GM23338 (cell line): Measurements from ENCODE around the gene C17orf107.

ENCODE experiments used
- CREB1 ChIP-seq: fragments of 250-450 bp; sonication (Bioruptor Pico); IDR thresholded peaks from 2 replicates; pipeline ENCODE4 v1.5.0; 2020; ENCODE audit warnings: low read depth, mild to moderate bottlenecking, moderate library complexity
- EZH2 ChIP-seq: fragments of 200-600 bp; sonication (generic); IDR thresholded peaks from one replicate; pipeline ENCODE4 v1.8.0; 2017; ENCODE audit warnings: antibody characterized with exemption, mild to moderate bottlenecking, low read depth; ENCODE audit not compliant: unreplicated experiment
- EZH2phosphoT487 ChIP-seq: fragments of 200-600 bp; sonication (generic); IDR thresholded peaks from one replicate; pipeline ENCODE4 v1.8.1; 2018; ENCODE audit warnings: antibody characterized with exemption; ENCODE audit not compliant: unreplicated experiment
- JUNB ChIP-seq: IDR thresholded peaks from one replicate; pipeline ENCODE4 v1.6.1; 2016; ENCODE audit warnings: antibody characterized with exemption; ENCODE audit not compliant: unreplicated experiment
- NANOG ChIP-seq: IDR thresholded peaks from 2 replicates; pipeline ENCODE4 v1.6.1; 2016; ENCODE audit warnings: antibody characterized with exemption, borderline replicate concordance
- POLR2AphosphoS5 ChIP-seq: IDR thresholded peaks from 2 replicates; pipeline ENCODE4 v1.6.1; 2016; ENCODE audit warnings: antibody characterized with exemption, low read depth
- ZNF114 ChIP-seq: fragments of 250-450 bp; sonication (Bioruptor Pico); IDR thresholded peaks from 2 replicates; pipeline ENCODE4 v1.5.0; 2020; ENCODE audit warnings: mild to moderate bottlenecking, moderate library complexity
- TF ChIP-seq, protein P1 (sequence below), 2 experiments: fragments of 200-600 bp in 1 of 2; sonication (generic) in 1 of 2; conservative IDR thresholded peaks; 2 replicates each; pipeline versions ENCODE4 v1.5.1 to v1.6.1; 2016 to 2017; ENCODE audit warnings: antibody characterized with exemption in 2 of 2, low read depth in 2 of 2, mild to moderate bottlenecking in 2 of 2, moderate library complexity in 1 of 2
- TF ChIP-seq, protein P2 (sequence below): IDR thresholded peaks from 2 replicates; pipeline ENCODE4 v1.6.1; 2016; ENCODE audit warnings: antibody characterized with exemption
- TF ChIP-seq, protein P3 (sequence below): fragments of 250-450 bp; sonication (Bioruptor Pico); IDR thresholded peaks from 2 replicates; pipeline ENCODE4 v1.5.0; 2020; ENCODE audit warnings: mild to moderate bottlenecking, moderate library complexity
- TF ChIP-seq, protein P4 (sequence below): IDR thresholded peaks from one replicate; pipeline ENCODE4 v1.6.1; 2018; ENCODE audit warnings: antibody characterized with exemption; ENCODE audit not compliant: unreplicated experiment

DNA sequence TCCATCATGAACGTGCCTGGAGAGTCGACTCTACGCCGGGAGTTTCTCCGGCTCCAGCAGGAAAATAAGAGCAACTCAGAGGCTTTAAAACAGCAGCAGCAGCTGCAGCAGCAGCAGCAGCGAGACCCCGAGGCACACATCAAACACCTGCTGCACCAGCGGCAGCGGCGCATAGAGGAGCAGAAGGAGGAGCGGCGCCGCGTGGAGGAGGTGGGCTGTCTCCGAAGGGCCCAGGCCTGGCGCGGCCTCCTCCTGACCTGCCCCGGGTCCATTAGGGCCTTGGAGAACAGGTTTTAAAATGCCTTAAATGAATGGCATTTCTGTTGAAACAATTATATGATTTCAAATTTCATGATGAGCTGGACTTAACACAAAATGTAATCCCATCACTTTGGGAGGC lies 11.8 kb upstream of the C17orf107 start:
- TF ChIP-seq, protein P1, sequence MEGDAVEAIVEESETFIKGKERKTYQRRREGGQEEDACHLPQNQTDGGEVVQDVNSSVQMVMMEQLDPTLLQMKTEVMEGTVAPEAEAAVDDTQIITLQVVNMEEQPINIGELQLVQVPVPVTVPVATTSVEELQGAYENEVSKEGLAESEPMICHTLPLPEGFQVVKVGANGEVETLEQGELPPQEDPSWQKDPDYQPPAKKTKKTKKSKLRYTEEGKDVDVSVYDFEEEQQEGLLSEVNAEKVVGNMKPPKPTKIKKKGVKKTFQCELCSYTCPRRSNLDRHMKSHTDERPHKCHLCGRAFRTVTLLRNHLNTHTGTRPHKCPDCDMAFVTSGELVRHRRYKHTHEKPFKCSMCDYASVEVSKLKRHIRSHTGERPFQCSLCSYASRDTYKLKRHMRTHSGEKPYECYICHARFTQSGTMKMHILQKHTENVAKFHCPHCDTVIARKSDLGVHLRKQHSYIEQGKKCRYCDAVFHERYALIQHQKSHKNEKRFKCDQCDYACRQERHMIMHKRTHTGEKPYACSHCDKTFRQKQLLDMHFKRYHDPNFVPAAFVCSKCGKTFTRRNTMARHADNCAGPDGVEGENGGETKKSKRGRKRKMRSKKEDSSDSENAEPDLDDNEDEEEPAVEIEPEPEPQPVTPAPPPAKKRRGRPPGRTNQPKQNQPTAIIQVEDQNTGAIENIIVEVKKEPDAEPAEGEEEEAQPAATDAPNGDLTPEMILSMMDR (conservative IDR thresholded peaks at IDR 0.05; ENCODE audit: low read depth in 2 of 2) = no peak
- TF ChIP-seq POLR2AphosphoS5 (no peak), EZH2phosphoT487 (no peak), JUNB (no peak), NANOG (no peak), EZH2 (no peak), CREB1 (CRISPR knock-in tag) (no peak), ZNF114 (CRISPR knock-in tag) (no peak)
- TF ChIP-seq, protein P2, sequence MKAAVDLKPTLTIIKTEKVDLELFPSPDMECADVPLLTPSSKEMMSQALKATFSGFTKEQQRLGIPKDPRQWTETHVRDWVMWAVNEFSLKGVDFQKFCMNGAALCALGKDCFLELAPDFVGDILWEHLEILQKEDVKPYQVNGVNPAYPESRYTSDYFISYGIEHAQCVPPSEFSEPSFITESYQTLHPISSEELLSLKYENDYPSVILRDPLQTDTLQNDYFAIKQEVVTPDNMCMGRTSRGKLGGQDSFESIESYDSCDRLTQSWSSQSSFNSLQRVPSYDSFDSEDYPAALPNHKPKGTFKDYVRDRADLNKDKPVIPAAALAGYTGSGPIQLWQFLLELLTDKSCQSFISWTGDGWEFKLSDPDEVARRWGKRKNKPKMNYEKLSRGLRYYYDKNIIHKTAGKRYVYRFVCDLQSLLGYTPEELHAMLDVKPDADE = no peak
- TF ChIP-seq, protein P3, sequence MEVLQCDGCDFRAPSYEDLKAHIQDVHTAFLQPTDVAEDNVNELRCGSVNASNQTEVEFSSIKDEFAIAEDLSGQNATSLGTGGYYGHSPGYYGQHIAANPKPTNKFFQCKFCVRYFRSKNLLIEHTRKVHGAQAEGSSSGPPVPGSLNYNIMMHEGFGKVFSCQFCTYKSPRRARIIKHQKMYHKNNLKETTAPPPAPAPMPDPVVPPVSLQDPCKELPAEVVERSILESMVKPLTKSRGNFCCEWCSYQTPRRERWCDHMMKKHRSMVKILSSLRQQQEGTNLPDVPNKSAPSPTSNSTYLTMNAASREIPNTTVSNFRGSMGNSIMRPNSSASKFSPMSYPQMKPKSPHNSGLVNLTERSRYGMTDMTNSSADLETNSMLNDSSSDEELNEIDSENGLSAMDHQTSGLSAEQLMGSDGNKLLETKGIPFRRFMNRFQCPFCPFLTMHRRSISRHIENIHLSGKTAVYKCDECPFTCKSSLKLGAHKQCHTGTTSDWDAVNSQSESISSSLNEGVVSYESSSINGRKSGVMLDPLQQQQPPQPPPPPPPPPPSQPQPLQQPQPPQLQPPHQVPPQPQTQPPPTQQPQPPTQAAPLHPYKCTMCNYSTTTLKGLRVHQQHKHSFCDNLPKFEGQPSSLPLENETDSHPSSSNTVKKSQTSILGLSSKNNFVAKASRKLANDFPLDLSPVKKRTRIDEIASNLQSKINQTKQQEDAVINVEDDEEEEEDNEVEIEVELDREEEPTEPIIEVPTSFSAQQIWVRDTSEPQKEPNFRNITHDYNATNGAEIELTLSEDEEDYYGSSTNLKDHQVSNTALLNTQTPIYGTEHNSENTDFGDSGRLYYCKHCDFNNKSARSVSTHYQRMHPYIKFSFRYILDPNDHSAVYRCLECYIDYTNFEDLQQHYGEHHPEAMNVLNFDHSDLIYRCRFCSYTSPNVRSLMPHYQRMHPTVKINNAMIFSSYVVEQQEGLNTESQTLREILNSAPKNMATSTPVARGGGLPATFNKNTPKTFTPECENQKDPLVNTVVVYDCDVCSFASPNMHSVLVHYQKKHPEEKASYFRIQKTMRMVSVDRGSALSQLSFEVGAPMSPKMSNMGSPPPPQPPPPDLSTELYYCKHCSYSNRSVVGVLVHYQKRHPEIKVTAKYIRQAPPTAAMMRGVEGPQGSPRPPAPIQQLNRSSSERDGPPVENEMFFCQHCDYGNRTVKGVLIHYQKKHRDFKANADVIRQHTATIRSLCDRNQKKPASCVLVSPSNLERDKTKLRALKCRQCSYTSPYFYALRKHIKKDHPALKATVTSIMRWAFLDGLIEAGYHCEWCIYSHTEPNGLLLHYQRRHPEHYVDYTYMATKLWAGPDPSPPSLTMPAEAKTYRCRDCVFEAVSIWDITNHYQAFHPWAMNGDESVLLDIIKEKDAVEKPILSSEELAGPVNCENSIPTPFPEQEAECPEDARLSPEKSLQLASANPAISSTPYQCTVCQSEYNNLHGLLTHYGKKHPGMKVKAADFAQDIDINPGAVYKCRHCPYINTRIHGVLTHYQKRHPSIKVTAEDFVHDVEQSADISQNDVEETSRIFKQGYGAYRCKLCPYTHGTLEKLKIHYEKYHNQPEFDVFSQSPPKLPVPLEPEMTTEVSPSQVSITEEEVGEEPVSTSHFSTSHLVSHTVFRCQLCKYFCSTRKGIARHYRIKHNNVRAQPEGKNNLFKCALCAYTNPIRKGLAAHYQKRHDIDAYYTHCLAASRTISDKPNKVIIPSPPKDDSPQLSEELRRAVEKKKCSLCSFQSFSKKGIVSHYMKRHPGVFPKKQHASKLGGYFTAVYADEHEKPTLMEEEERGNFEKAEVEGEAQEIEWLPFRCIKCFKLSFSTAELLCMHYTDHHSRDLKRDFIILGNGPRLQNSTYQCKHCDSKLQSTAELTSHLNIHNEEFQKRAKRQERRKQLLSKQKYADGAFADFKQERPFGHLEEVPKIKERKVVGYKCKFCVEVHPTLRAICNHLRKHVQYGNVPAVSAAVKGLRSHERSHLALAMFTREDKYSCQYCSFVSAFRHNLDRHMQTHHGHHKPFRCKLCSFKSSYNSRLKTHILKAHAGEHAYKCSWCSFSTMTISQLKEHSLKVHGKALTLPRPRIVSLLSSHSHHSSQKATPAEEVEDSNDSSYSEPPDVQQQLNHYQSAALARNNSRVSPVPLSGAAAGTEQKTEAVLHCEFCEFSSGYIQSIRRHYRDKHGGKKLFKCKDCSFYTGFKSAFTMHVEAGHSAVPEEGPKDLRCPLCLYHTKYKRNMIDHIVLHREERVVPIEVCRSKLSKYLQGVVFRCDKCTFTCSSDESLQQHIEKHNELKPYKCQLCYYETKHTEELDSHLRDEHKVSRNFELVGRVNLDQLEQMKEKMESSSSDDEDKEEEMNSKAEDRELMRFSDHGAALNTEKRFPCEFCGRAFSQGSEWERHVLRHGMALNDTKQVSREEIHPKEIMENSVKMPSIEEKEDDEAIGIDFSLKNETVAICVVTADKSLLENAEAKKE = no peak
- TF ChIP-seq, protein P4, sequence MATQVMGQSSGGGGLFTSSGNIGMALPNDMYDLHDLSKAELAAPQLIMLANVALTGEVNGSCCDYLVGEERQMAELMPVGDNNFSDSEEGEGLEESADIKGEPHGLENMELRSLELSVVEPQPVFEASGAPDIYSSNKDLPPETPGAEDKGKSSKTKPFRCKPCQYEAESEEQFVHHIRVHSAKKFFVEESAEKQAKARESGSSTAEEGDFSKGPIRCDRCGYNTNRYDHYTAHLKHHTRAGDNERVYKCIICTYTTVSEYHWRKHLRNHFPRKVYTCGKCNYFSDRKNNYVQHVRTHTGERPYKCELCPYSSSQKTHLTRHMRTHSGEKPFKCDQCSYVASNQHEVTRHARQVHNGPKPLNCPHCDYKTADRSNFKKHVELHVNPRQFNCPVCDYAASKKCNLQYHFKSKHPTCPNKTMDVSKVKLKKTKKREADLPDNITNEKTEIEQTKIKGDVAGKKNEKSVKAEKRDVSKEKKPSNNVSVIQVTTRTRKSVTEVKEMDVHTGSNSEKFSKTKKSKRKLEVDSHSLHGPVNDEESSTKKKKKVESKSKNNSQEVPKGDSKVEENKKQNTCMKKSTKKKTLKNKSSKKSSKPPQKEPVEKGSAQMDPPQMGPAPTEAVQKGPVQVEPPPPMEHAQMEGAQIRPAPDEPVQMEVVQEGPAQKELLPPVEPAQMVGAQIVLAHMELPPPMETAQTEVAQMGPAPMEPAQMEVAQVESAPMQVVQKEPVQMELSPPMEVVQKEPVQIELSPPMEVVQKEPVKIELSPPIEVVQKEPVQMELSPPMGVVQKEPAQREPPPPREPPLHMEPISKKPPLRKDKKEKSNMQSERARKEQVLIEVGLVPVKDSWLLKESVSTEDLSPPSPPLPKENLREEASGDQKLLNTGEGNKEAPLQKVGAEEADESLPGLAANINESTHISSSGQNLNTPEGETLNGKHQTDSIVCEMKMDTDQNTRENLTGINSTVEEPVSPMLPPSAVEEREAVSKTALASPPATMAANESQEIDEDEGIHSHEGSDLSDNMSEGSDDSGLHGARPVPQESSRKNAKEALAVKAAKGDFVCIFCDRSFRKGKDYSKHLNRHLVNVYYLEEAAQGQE = no peak
